Measurements from ENCODE around the gene LHFPL6. TPM values are rescaled to one million over a fixed set of nuclear protein-coding genes. Genes with fewer than 3 reads are reported as not detected.

The LHFPL6 gene
- total RNA-seq, 1 experiment from 2014 or later = 2.5 TPM

DNA sequence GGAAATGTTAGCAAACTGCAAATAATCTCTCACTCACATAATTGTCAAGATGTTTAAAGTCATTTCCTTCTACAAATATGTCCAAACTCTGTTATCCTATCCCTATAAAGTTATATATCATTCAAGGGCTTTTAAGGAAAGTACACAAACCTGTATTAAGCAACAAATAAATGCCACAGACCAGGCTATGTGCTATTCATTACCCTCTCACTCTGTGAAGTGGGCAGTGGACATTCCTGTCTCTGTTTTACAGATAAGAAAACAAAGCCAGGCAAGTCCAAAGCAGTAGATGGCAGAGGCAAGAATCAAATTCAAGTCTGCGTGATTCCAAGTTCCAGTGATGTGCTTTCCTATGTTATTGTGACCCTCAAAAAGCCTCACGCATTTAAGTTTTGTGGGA lies 140.6 kb downstream of the LHFPL6 start:
- DNase-seq = peak in 1 of 2 experiments; percentile 35
- H3F3A ChIP-seq (ENCODE audit: insufficient read depth, low read depth) = no peaks in the 10 kb centered on the region
- no peak overlapping the region for H3K27ac ChIP-seq
- no peaks in the 10 kb centered on the region for H3K36me3 ChIP-seq (ENCODE audit: low read depth)
- intact Hi-C loops (cut with micrococcal nuclease; ENCODE audit: unreplicated experiment) = no loop called here
- ChIA-PET CTCF (no interaction called here), POLR2A (ENCODE audit: unreplicated experiment) (no interaction called here)
- no peaks in the 10 kb centered on the region for H3K4me1 ChIP-seq (replicated peaks; ENCODE audit: insufficient read depth)
- H3K27me3 ChIP-seq (ENCODE audit: insufficient read depth, low read depth) = no peaks in the 10 kb centered on the region
- H3K9me2 ChIP-seq (ENCODE audit: insufficient read depth) = no peaks in the 10 kb centered on the region
- TF ChIP-seq, protein P1, sequence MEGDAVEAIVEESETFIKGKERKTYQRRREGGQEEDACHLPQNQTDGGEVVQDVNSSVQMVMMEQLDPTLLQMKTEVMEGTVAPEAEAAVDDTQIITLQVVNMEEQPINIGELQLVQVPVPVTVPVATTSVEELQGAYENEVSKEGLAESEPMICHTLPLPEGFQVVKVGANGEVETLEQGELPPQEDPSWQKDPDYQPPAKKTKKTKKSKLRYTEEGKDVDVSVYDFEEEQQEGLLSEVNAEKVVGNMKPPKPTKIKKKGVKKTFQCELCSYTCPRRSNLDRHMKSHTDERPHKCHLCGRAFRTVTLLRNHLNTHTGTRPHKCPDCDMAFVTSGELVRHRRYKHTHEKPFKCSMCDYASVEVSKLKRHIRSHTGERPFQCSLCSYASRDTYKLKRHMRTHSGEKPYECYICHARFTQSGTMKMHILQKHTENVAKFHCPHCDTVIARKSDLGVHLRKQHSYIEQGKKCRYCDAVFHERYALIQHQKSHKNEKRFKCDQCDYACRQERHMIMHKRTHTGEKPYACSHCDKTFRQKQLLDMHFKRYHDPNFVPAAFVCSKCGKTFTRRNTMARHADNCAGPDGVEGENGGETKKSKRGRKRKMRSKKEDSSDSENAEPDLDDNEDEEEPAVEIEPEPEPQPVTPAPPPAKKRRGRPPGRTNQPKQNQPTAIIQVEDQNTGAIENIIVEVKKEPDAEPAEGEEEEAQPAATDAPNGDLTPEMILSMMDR (conservative IDR thresholded peaks at IDR 0.05) = no peak
- TF ChIP-seq EZH2 (IDR thresholded peaks at IDR 0.05; ENCODE audit: low read depth) = no peak
- no peaks in the 10 kb centered on the region for H3K9me3 ChIP-seq (ENCODE audit: insufficient read depth, low read depth)
- H3K4me3 ChIP-seq = no peak overlapping the region
- no peaks in the 10 kb centered on the region for H4K20me1 ChIP-seq (ENCODE audit: insufficient read depth)
- H3K4me2 ChIP-seq = no peak overlapping the region
- BruUV-seq (replicated peaks) = no TSS peak
- no peaks in the 10 kb centered on the region for H3K79me2 ChIP-seq (ENCODE audit: low read depth)
- H2AFZ ChIP-seq = no peak overlapping the region

DNA sequence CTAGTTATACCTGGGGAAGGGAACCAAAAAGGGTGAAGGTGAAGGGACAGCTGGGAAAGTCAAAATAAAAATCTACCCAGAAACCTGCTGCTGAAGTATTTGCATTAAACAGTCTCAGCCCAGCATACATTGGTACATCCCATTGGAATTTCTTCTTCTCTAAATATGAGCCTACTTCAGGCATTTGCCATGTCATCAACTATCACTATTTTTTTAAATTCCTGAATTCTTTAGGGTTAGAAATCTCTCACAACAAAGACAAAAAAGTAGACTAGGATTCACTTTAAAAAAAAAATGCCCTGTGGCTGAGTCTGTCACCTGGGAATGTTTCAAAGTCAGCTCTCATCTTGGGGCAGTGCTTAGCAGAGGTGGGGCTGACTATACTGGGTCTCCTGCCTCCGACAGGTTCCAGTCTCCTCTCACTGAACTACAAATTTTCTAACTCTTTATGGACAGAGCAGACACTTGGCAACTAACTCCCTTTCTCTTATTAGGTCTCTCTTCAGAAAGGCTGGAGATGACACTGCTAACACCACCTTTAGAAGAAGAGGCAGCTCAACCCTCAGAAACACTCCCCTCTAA lies 141.2 kb downstream of the LHFPL6 start:
- Histone ChIP-seq H3F3A (ENCODE audit: insufficient read depth, low read depth) (no peaks in the 10 kb centered on the region), H3K9me2 (ENCODE audit: insufficient read depth) (no peaks in the 10 kb centered on the region), H3K4me2 (no peak overlapping the region), H3K27ac (no peak overlapping the region), H3K9me3 (ENCODE audit: insufficient read depth, low read depth) (no peaks in the 10 kb centered on the region), H3K79me2 (ENCODE audit: low read depth) (no peaks in the 10 kb centered on the region), H3K4me3 (no peak overlapping the region), H3K27me3 (ENCODE audit: insufficient read depth, low read depth) (no peaks in the 10 kb centered on the region), H3K4me1 (replicated peaks; ENCODE audit: insufficient read depth) (no peaks in the 10 kb centered on the region), H3K36me3 (ENCODE audit: low read depth) (no peaks in the 10 kb centered on the region), H2AFZ (no peak overlapping the region), H4K20me1 (ENCODE audit: insufficient read depth) (no peaks in the 10 kb centered on the region)
- TF ChIP-seq, protein P1 (conservative IDR thresholded peaks at IDR 0.05) = no peak
- TF ChIP-seq EZH2 (IDR thresholded peaks at IDR 0.05; ENCODE audit: low read depth) = no peak
- no TSS peak for BruUV-seq (replicated peaks)
- ChIA-PET POLR2A (ENCODE audit: unreplicated experiment) (no interaction called here), CTCF (no interaction called here)
- intact Hi-C loops (cut with micrococcal nuclease; ENCODE audit: unreplicated experiment) = no loop called here
- DNase-seq = no peak

DNA sequence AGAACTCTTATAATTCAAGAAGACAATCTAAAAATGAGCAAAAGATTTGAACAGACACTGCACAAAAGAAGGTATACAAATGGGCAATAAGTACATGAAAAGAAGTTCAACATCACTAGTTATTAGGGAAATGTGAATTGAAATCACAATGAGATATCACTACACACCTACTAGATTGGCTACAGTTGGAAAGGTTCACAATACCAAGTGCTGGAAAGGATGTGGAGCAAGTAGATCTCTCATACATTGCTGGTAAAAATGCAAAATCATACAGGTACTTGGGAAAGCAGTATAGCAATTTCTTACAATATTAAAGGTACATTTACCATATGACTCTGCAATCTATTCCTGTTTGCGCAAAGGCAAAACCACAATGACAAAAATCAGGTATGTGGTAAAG lies 145.7 kb downstream of the LHFPL6 start:
- H4K20me1 ChIP-seq (ENCODE audit: insufficient read depth) = no peaks in the 10 kb centered on the region
- no TSS peak for BruUV-seq (replicated peaks)
- no peaks in the 10 kb centered on the region for H3K36me3 ChIP-seq (ENCODE audit: low read depth)
- H3K79me2 ChIP-seq (ENCODE audit: low read depth) = no peaks in the 10 kb centered on the region
- H3K27me3 ChIP-seq (ENCODE audit: insufficient read depth, low read depth) = no peaks in the 10 kb centered on the region
- no peak overlapping the region for H3K4me2 ChIP-seq
- TF ChIP-seq, protein P1 (conservative IDR thresholded peaks at IDR 0.05) = no peak
- no peak for TF ChIP-seq EZH2 (IDR thresholded peaks at IDR 0.05; ENCODE audit: low read depth)
- ChIA-PET POLR2A (ENCODE audit: unreplicated experiment) (no interaction called here), CTCF (no interaction called here)
- H3K9me3 ChIP-seq (ENCODE audit: insufficient read depth, low read depth) = no peaks in the 10 kb centered on the region
- intact Hi-C loops (cut with micrococcal nuclease; ENCODE audit: unreplicated experiment) = no loop called here
- H3K9me2 ChIP-seq (ENCODE audit: insufficient read depth) = no peaks in the 10 kb centered on the region
- H3K4me3 ChIP-seq = no peak overlapping the region
- no peak overlapping the region for H3K27ac ChIP-seq
- H2AFZ ChIP-seq = no peak overlapping the region
- no peaks in the 10 kb centered on the region for H3K4me1 ChIP-seq (replicated peaks; ENCODE audit: insufficient read depth)
- H3F3A ChIP-seq (ENCODE audit: insufficient read depth, low read depth) = no peaks in the 10 kb centered on the region
- no peak for DNase-seq

Measured in PC-9 (cell line).